GM23338 (cell line): ENCODE data around the gene PGM2. TPM values are rescaled to one million over a fixed set of nuclear protein-coding genes. Genes with fewer than 3 reads are reported as not detected.

Experiments used
- ATAC-seq: fragments of 200-7000 bp; cut with Tn5 transposase; 3 replicates; pipeline ENCODE4 v1.9.1; 2020
- DNase-seq: peaks from one replicate; pipeline ENCODE4 v3.0.0-alpha.2; 2015; ENCODE audit warnings: low spot score
- H2AFZ ChIP-seq: fragments of 200-600 bp; sonication (generic); 2 replicates; pipeline ENCODE4 v1.8.0; 2016; ENCODE audit warnings: antibody characterized with exemption, mild to moderate bottlenecking, moderate library complexity
- H3F3A ChIP-seq: fragments of 200-600 bp; sonication (generic); replicated peaks from 2 replicates; pipeline ENCODE4 v1.8.0; 2017; ENCODE audit warnings: antibody characterized with exemption, mixed run types, low read depth
- H3K27ac ChIP-seq: fragments of 200-600 bp; sonication (generic); 2 replicates; pipeline ENCODE4 v1.6.1; 2016; ENCODE audit warnings: low read depth
- H3K27me3 ChIP-seq: fragments of 200-600 bp; sonication (generic); 2 replicates; pipeline ENCODE4 v1.8.0; 2016; ENCODE audit warnings: mild to moderate bottlenecking, mixed run types, moderate library complexity; ENCODE audit not compliant: insufficient read depth
- H3K36me3 ChIP-seq: fragments of 200-600 bp; sonication (generic); 2 replicates; pipeline ENCODE4 v1.8.0; 2016; ENCODE audit warnings: mild to moderate bottlenecking; ENCODE audit not compliant: insufficient read depth
- H3K4me1 ChIP-seq: fragments of 200-600 bp; sonication (generic); 2 replicates; pipeline ENCODE4 v1.8.0; 2016; ENCODE audit warnings: mild to moderate bottlenecking, moderate library complexity; ENCODE audit not compliant: insufficient read depth
- H3K4me2 ChIP-seq: fragments of 200-600 bp; sonication (generic); 2 replicates; pipeline ENCODE4 v1.7.1; 2017; ENCODE audit warnings: mixed run types
- H3K4me3 ChIP-seq: fragments of 200-600 bp; sonication (generic); 2 replicates; pipeline ENCODE4 v1.6.1; 2016; ENCODE audit warnings: mixed run types
- H3K79me2 ChIP-seq: fragments of 200-600 bp; sonication (generic); replicated peaks from 2 replicates; pipeline ENCODE4 v1.8.0; 2017; ENCODE audit warnings: mild to moderate bottlenecking; ENCODE audit not compliant: insufficient read depth
- H3K9me2 ChIP-seq: fragments of 200-600 bp; sonication (generic); 2 replicates; pipeline ENCODE4 v1.8.0; 2017; ENCODE audit not compliant: insufficient read depth
- H4K20me1 ChIP-seq: fragments of 200-600 bp; sonication (generic); replicated peaks from 2 replicates; pipeline ENCODE4 v1.8.0; 2017; ENCODE audit warnings: mild to moderate bottlenecking; ENCODE audit not compliant: insufficient read depth
- H3K27ac Mint-ChIP-seq: 2 replicates; pipeline ENCODE4 v1.8.0; 2020; ENCODE audit warnings: inconsistent platforms, mild to moderate bottlenecking, moderate library complexity, mixed read lengths
- H3K27me3 Mint-ChIP-seq: 3 replicates; pipeline ENCODE4 v1.8.0; 2022; ENCODE audit warnings: low read depth, mild to moderate bottlenecking, moderate library complexity, mixed read lengths, inconsistent platforms; ENCODE audit not compliant: insufficient read depth, poor library complexity
- H3K36me3 Mint-ChIP-seq: 3 replicates; pipeline ENCODE4 v1.8.0; 2021; ENCODE audit warnings: low read depth, mild to moderate bottlenecking, inconsistent platforms, moderate library complexity, mixed read lengths
- H3K4me1 Mint-ChIP-seq: 3 replicates; pipeline ENCODE4 v1.8.0; 2020; ENCODE audit warnings: mild to moderate bottlenecking, inconsistent platforms, mixed read lengths
- H3K4me3 Mint-ChIP-seq: 3 replicates; pipeline ENCODE4 v1.8.0; 2021; ENCODE audit warnings: moderate library complexity, mild to moderate bottlenecking, inconsistent platforms, mixed read lengths
- H3K9me3 Mint-ChIP-seq: 3 replicates; pipeline ENCODE4 v1.8.0; 2020; ENCODE audit warnings: moderate library complexity, mild to moderate bottlenecking, inconsistent platforms, mixed read lengths
- CREB1 ChIP-seq: fragments of 250-450 bp; sonication (Bioruptor Pico); IDR thresholded peaks from 2 replicates; pipeline ENCODE4 v1.5.0; 2020; ENCODE audit warnings: low read depth, mild to moderate bottlenecking, moderate library complexity
- EZH2 ChIP-seq: fragments of 200-600 bp; sonication (generic); IDR thresholded peaks from one replicate; pipeline ENCODE4 v1.8.0; 2017; ENCODE audit warnings: antibody characterized with exemption, mild to moderate bottlenecking, low read depth; ENCODE audit not compliant: unreplicated experiment
- EZH2phosphoT487 ChIP-seq: fragments of 200-600 bp; sonication (generic); IDR thresholded peaks from one replicate; pipeline ENCODE4 v1.8.1; 2018; ENCODE audit warnings: antibody characterized with exemption; ENCODE audit not compliant: unreplicated experiment
- JUNB ChIP-seq: IDR thresholded peaks from one replicate; pipeline ENCODE4 v1.6.1; 2016; ENCODE audit warnings: antibody characterized with exemption; ENCODE audit not compliant: unreplicated experiment
- NANOG ChIP-seq: IDR thresholded peaks from 2 replicates; pipeline ENCODE4 v1.6.1; 2016; ENCODE audit warnings: antibody characterized with exemption, borderline replicate concordance
- POLR2AphosphoS5 ChIP-seq: IDR thresholded peaks from 2 replicates; pipeline ENCODE4 v1.6.1; 2016; ENCODE audit warnings: antibody characterized with exemption, low read depth
- STAT1 ChIP-seq: IDR thresholded peaks from one replicate; pipeline ENCODE4 v1.6.1; 2016; ENCODE audit warnings: antibody characterized with exemption; ENCODE audit not compliant: unreplicated experiment
- ZNF114 ChIP-seq: fragments of 250-450 bp; sonication (Bioruptor Pico); IDR thresholded peaks from 2 replicates; pipeline ENCODE4 v1.5.0; 2020; ENCODE audit warnings: mild to moderate bottlenecking, moderate library complexity
- ZNF331 ChIP-seq: fragments of 250-450 bp; sonication (Bioruptor Pico); IDR thresholded peaks from 2 replicates; pipeline ENCODE4 v1.5.0; 2020; ENCODE audit warnings: low read depth, mild to moderate bottlenecking, moderate library complexity
- polyA plus RNA-seq: library from polyadenylated mRNA; unstranded; fragments of >200 nt; fragmentation: Nextera tagmentation; extraction: Ambion mirVana; gene quantifications from 2 replicates; pipeline ENCODE4 v1.2.1, GENCODE V29; 2016
- total RNA-seq: library from RNA; depleted of rRNA; stranded (reverse); fragments of >200 nt; shearing (Covaris generic); gene quantifications from 2 replicates; pipeline ENCODE4 v1.2.3, GENCODE V29; 2014
- TF ChIP-seq, protein P1 (sequence below): IDR thresholded peaks from one replicate; pipeline ENCODE4 v1.6.1; 2018; ENCODE audit warnings: antibody characterized with exemption; ENCODE audit not compliant: unreplicated experiment
- TF ChIP-seq, protein P2 (sequence below), 2 experiments: fragments of 200-600 bp in 1 of 2; sonication (generic) in 1 of 2; conservative IDR thresholded peaks; 2 replicates each; pipeline versions ENCODE4 v1.5.1 to v1.6.1; 2016 to 2017; ENCODE audit warnings: antibody characterized with exemption in 2 of 2, low read depth in 2 of 2, mild to moderate bottlenecking in 2 of 2, moderate library complexity in 1 of 2
- TF ChIP-seq, protein P3 (sequence below): fragments of 250-450 bp; sonication (Bioruptor Pico); IDR thresholded peaks from 2 replicates; pipeline ENCODE4 v1.5.0; 2020; ENCODE audit warnings: mild to moderate bottlenecking, moderate library complexity
- TF ChIP-seq, protein P4 (sequence below): IDR thresholded peaks from 2 replicates; pipeline ENCODE4 v1.6.1; 2016; ENCODE audit warnings: antibody characterized with exemption

Gene PGM2
- total and polyA plus RNA-seq, 2 experiments from 2014 or later: 11.4 to 30.8 TPM

DNA sequence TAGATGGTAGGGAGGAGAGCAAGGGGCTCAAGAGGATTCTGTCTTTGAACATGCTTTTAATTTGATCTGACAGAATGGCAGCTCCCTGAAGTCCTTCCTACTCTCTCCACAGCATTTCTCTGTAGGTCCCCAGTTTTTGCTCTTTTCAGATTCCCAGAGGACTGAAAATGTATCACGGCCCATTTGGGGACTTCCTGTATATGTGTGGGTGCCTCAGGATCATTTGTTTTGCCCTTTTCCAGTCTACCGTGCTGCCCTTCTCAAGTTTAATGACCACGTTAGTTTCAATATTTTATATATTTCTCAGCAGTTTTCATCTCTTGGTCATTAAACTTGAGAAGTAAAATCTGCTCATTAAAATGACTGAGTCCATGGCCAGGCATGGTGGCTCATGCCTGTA is 66.7 kb downstream of the PGM2 start:
- H3K27me3 ChIP-seq: peaks cover 43% of the 10 kb centered on the region

More for the DNA sequence above, 66.7 kb downstream of the PGM2 start:
- Mint-ChIP-seq H3K36me3 (no peaks in the 10 kb centered on the region), H3K9me3 (no peaks in the 10 kb centered on the region), H3K27ac (no peak overlapping the region), H3K27me3 (peaks cover 24% of the 10 kb centered on the region), H3K4me3 (no peak overlapping the region), H3K4me1 (peaks cover 16% of the 10 kb centered on the region)
- no peaks in the 10 kb centered on the region for H3F3A ChIP-seq
- DNase-seq (no peak), ATAC-seq (no peak)
- TF ChIP-seq EZH2 (no peak), POLR2AphosphoS5 (no peak), EZH2phosphoT487 (no peak), NANOG (no peak), STAT1 (no peak), ZNF331 (CRISPR knock-in tag) (no peak), CREB1 (no peak), ZNF114 (no peak), JUNB (no peak)
- TF ChIP-seq, protein P1, sequence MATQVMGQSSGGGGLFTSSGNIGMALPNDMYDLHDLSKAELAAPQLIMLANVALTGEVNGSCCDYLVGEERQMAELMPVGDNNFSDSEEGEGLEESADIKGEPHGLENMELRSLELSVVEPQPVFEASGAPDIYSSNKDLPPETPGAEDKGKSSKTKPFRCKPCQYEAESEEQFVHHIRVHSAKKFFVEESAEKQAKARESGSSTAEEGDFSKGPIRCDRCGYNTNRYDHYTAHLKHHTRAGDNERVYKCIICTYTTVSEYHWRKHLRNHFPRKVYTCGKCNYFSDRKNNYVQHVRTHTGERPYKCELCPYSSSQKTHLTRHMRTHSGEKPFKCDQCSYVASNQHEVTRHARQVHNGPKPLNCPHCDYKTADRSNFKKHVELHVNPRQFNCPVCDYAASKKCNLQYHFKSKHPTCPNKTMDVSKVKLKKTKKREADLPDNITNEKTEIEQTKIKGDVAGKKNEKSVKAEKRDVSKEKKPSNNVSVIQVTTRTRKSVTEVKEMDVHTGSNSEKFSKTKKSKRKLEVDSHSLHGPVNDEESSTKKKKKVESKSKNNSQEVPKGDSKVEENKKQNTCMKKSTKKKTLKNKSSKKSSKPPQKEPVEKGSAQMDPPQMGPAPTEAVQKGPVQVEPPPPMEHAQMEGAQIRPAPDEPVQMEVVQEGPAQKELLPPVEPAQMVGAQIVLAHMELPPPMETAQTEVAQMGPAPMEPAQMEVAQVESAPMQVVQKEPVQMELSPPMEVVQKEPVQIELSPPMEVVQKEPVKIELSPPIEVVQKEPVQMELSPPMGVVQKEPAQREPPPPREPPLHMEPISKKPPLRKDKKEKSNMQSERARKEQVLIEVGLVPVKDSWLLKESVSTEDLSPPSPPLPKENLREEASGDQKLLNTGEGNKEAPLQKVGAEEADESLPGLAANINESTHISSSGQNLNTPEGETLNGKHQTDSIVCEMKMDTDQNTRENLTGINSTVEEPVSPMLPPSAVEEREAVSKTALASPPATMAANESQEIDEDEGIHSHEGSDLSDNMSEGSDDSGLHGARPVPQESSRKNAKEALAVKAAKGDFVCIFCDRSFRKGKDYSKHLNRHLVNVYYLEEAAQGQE: no peak
- TF ChIP-seq, protein P2, sequence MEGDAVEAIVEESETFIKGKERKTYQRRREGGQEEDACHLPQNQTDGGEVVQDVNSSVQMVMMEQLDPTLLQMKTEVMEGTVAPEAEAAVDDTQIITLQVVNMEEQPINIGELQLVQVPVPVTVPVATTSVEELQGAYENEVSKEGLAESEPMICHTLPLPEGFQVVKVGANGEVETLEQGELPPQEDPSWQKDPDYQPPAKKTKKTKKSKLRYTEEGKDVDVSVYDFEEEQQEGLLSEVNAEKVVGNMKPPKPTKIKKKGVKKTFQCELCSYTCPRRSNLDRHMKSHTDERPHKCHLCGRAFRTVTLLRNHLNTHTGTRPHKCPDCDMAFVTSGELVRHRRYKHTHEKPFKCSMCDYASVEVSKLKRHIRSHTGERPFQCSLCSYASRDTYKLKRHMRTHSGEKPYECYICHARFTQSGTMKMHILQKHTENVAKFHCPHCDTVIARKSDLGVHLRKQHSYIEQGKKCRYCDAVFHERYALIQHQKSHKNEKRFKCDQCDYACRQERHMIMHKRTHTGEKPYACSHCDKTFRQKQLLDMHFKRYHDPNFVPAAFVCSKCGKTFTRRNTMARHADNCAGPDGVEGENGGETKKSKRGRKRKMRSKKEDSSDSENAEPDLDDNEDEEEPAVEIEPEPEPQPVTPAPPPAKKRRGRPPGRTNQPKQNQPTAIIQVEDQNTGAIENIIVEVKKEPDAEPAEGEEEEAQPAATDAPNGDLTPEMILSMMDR (conservative IDR thresholded peaks at IDR 0.05; ENCODE audit: low read depth in 2 of 2): no peak
- TF ChIP-seq, protein P3, sequence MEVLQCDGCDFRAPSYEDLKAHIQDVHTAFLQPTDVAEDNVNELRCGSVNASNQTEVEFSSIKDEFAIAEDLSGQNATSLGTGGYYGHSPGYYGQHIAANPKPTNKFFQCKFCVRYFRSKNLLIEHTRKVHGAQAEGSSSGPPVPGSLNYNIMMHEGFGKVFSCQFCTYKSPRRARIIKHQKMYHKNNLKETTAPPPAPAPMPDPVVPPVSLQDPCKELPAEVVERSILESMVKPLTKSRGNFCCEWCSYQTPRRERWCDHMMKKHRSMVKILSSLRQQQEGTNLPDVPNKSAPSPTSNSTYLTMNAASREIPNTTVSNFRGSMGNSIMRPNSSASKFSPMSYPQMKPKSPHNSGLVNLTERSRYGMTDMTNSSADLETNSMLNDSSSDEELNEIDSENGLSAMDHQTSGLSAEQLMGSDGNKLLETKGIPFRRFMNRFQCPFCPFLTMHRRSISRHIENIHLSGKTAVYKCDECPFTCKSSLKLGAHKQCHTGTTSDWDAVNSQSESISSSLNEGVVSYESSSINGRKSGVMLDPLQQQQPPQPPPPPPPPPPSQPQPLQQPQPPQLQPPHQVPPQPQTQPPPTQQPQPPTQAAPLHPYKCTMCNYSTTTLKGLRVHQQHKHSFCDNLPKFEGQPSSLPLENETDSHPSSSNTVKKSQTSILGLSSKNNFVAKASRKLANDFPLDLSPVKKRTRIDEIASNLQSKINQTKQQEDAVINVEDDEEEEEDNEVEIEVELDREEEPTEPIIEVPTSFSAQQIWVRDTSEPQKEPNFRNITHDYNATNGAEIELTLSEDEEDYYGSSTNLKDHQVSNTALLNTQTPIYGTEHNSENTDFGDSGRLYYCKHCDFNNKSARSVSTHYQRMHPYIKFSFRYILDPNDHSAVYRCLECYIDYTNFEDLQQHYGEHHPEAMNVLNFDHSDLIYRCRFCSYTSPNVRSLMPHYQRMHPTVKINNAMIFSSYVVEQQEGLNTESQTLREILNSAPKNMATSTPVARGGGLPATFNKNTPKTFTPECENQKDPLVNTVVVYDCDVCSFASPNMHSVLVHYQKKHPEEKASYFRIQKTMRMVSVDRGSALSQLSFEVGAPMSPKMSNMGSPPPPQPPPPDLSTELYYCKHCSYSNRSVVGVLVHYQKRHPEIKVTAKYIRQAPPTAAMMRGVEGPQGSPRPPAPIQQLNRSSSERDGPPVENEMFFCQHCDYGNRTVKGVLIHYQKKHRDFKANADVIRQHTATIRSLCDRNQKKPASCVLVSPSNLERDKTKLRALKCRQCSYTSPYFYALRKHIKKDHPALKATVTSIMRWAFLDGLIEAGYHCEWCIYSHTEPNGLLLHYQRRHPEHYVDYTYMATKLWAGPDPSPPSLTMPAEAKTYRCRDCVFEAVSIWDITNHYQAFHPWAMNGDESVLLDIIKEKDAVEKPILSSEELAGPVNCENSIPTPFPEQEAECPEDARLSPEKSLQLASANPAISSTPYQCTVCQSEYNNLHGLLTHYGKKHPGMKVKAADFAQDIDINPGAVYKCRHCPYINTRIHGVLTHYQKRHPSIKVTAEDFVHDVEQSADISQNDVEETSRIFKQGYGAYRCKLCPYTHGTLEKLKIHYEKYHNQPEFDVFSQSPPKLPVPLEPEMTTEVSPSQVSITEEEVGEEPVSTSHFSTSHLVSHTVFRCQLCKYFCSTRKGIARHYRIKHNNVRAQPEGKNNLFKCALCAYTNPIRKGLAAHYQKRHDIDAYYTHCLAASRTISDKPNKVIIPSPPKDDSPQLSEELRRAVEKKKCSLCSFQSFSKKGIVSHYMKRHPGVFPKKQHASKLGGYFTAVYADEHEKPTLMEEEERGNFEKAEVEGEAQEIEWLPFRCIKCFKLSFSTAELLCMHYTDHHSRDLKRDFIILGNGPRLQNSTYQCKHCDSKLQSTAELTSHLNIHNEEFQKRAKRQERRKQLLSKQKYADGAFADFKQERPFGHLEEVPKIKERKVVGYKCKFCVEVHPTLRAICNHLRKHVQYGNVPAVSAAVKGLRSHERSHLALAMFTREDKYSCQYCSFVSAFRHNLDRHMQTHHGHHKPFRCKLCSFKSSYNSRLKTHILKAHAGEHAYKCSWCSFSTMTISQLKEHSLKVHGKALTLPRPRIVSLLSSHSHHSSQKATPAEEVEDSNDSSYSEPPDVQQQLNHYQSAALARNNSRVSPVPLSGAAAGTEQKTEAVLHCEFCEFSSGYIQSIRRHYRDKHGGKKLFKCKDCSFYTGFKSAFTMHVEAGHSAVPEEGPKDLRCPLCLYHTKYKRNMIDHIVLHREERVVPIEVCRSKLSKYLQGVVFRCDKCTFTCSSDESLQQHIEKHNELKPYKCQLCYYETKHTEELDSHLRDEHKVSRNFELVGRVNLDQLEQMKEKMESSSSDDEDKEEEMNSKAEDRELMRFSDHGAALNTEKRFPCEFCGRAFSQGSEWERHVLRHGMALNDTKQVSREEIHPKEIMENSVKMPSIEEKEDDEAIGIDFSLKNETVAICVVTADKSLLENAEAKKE (CRISPR knock-in tag): no peak
- TF ChIP-seq, protein P4, sequence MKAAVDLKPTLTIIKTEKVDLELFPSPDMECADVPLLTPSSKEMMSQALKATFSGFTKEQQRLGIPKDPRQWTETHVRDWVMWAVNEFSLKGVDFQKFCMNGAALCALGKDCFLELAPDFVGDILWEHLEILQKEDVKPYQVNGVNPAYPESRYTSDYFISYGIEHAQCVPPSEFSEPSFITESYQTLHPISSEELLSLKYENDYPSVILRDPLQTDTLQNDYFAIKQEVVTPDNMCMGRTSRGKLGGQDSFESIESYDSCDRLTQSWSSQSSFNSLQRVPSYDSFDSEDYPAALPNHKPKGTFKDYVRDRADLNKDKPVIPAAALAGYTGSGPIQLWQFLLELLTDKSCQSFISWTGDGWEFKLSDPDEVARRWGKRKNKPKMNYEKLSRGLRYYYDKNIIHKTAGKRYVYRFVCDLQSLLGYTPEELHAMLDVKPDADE: no peak
- H3K4me2 ChIP-seq: no peak overlapping the region
- H4K20me1 ChIP-seq: no peaks in the 10 kb centered on the region
- H3K4me1 ChIP-seq: peaks cover 9% of the 10 kb centered on the region; the same call in 1 of the 2 replicates
- no peak overlapping the region for H2AFZ ChIP-seq
- no peak overlapping the region for H3K4me3 ChIP-seq
- H3K27ac ChIP-seq: no peak overlapping the region
- H3K9me2 ChIP-seq: no peaks in the 10 kb centered on the region
- no peaks in the 10 kb centered on the region for H3K36me3 ChIP-seq
- no peaks in the 10 kb centered on the region for H3K79me2 ChIP-seq
